Measurements from ENCODE around the gene TTC9B.

DNA sequence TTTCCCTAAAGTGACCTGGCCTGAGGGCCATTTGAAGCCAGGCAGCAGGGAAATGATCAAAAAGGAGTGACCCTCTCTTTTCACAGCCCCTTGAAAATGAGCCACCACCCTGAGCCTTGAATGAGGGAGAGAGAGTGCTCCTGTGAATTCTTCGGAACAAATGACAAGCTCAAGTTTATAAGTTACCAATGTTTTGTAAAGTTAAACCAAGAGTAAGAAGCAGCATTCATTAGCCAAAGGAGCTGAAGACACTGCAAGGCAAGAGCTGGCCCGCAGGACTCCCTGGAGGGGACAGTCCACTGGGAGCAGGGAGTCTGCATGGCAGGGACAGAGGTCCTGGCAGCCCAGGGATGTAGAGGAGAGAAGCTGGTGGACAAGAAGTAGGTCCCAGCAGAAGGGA, 25.0 kb upstream of the TTC9B start:
- no peak for TF ChIP-seq POLR2A (IDR thresholded peaks at IDR 0.05)
- TF ChIP-seq, protein P1, sequence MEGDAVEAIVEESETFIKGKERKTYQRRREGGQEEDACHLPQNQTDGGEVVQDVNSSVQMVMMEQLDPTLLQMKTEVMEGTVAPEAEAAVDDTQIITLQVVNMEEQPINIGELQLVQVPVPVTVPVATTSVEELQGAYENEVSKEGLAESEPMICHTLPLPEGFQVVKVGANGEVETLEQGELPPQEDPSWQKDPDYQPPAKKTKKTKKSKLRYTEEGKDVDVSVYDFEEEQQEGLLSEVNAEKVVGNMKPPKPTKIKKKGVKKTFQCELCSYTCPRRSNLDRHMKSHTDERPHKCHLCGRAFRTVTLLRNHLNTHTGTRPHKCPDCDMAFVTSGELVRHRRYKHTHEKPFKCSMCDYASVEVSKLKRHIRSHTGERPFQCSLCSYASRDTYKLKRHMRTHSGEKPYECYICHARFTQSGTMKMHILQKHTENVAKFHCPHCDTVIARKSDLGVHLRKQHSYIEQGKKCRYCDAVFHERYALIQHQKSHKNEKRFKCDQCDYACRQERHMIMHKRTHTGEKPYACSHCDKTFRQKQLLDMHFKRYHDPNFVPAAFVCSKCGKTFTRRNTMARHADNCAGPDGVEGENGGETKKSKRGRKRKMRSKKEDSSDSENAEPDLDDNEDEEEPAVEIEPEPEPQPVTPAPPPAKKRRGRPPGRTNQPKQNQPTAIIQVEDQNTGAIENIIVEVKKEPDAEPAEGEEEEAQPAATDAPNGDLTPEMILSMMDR (IDR thresholded peaks at IDR 0.05 in 8 of 11, conservative IDR thresholded peaks at IDR 0.05 in 3 of 11) = no peak

All from spleen (tissue), 7 donors.